ENCODE results near the gene LENEP. TPM values are rescaled to one million over a fixed set of nuclear protein-coding genes. Genes with fewer than 3 reads are reported as not detected.

Gene LENEP
- total RNA-seq, result not detected

GRCh38 chr1:154993572-154994268 is at the start of gene LENEP:
TSS of gene LENEP (plus strand) at chr1:154993586. CDS start at chr1:154993608, 22 bp downstream.
- DNase-seq (ENCODE audit: low spot score), result no peak
- ATAC-seq (ENCODE audit: low FRiP score), result no peak
- TF ChIP-seq CTCF (IDR thresholded peaks at IDR 0.05), result no peak

GRCh38 chr1:154943649-154944400 is 49.6 kb upstream of the LENEP start:
- peak in 1 of 3 donors; percentile 28 for TF ChIP-seq CTCF (IDR thresholded peaks at IDR 0.05)
- no peak for DNase-seq (ENCODE audit: low spot score)
- ATAC-seq (ENCODE audit: low FRiP score), result no peak

GRCh38 chr1:154944401-154945159 is 48.8 kb upstream of the LENEP start:
- no peak for TF ChIP-seq CTCF (IDR thresholded peaks at IDR 0.05)
- DNase-seq (ENCODE audit: low spot score) (no peak), ATAC-seq (ENCODE audit: low FRiP score) (no peak)

GRCh38 chr1:154945160-154945961 is 48.0 kb upstream of the LENEP start:
- DNase-seq (ENCODE audit: low spot score), result no peak
- ATAC-seq (ENCODE audit: low FRiP score), result no peak
- no peak for TF ChIP-seq CTCF (IDR thresholded peaks at IDR 0.05)

GRCh38 chr1:154945962-154946850 is 47.2 kb upstream of the LENEP start:
- ATAC-seq (ENCODE audit: low FRiP score) (no peak), DNase-seq (ENCODE audit: low spot score) (no peak)
- no peak for TF ChIP-seq CTCF (IDR thresholded peaks at IDR 0.05)

GRCh38 chr1:154948079-154948478 is 45.3 kb upstream of the LENEP start:
- no peak for DNase-seq (ENCODE audit: low spot score)
- no peak for ATAC-seq (ENCODE audit: low FRiP score)
- TF ChIP-seq CTCF (IDR thresholded peaks at IDR 0.05), result no peak
